ENCODE data around the gene KLK4. TPM values are rescaled to one million over a fixed set of nuclear protein-coding genes. Genes with fewer than 3 reads are reported as not detected.

The KLK4 gene
- total RNA-seq, 5 donors from 2014 or later (not counting 1 experiment from before 2014, with no cell fraction given), result not detected

DNA sequence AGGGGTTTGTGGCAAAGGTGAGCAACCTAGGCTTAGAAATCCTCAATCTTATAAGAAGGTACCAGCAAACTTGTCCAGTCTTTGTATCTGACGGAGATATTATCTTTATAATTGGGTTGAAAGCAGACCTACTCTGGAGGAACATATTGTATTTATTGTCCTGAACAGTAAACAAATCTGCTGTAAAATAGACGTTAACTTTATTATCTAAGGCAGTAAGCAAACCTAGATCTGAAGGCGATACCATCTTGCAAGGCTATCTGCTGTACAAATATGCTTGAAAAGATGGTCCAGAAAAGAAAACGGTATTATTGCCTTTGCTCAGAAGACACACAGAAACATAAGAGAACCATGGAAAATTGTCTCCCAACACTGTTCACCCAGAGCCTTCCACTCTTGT is 41.7 kb downstream of the KLK4 start:
- ChIA-PET CTCF (no interaction called here), POLR2A (no interaction called here)
- Histone ChIP-seq H3K27ac (ENCODE audit: low read length) (no peak overlapping the region), H3K36me3 (ENCODE audit: control insufficient read depth in 2 of 2, extremely low read depth in 1 of 2, insufficient read depth in 1 of 2, low read length in 1 of 2) (no peaks in the 10 kb centered on the region), H3K27me3 (replicated peaks in 1 of 2; ENCODE audit: control insufficient read depth in 2 of 2, extremely low read depth in 1 of 2, insufficient read depth in 2 of 2, low read length in 1 of 2) (peaks cover 0 to 18% of the 10 kb centered on the region in 2 experiments), H3K9me3 (no peaks in the 10 kb centered on the region), H3K4me1 (ENCODE audit: control insufficient read depth in 1 of 2, extremely low read depth in 1 of 2, insufficient read depth in 2 of 2, low read length in 2 of 2) (no peaks in the 10 kb centered on the region), H3K4me3 (ENCODE audit: control insufficient read depth in 1 of 2, extremely low read depth in 1 of 2, low read length in 1 of 2) (no peak overlapping the region)
- WGBS (ENCODE audit: insufficient coverage), result 71% methylated on average over 1 of the region's 4 CpGs
- no peak for DNase-seq
- Mint-ChIP-seq H3K4me3 (no peak overlapping the region), H3K27ac (no peak overlapping the region), H3K9me3 (no peaks in the 10 kb centered on the region), H3K36me3 (no peaks in the 10 kb centered on the region), H3K27me3 (peaks cover 40 to 47% of the 10 kb centered on the region in 2 donors), H3K4me1 (no peaks in the 10 kb centered on the region)
- ATAC-seq (replicated peaks in 1 of 4), result no peak

DNA sequence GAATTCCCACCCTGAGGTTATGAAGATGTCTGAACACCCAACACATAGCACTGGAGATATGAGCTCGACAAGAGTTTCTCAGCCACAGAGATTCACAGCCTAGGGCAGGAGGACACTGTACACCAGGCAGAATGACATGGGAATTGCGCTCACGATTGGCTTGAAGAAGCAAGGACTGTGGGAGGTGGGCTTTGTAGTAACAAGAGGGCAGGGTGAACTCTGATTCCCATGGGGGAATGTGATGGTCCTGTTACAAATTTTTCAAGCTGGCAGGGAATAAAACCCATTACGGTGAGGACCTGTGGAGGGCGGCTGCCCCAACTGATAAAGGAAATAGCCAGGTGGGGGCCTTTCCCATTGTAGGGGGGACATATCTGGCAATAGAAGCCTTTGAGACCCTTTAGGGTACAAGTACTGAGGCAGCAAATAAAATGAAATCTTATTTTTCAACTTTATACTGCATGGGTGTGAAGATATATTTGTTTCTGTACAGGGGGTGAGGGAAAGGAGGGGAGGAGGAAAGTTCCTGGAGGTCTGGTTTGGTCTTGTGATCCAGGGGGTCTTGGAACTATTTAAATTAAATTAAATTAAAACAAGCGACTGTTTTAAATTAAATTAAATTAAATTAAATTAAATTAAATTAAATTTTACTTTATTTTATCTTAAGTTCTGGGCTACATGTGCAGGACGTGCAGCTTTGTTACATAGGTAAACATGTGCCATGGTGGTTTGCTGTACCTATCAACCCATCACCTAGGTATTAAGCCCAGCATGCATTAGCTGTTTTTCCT is 49.5 kb downstream of the KLK4 start:
- Histone ChIP-seq H3K36me3 (ENCODE audit: control insufficient read depth in 2 of 2, extremely low read depth in 1 of 2, insufficient read depth in 1 of 2, low read length in 1 of 2) (no peaks in the 10 kb centered on the region), H3K9me3 (no peaks in the 10 kb centered on the region), H3K27me3 (replicated peaks in 1 of 2; ENCODE audit: control insufficient read depth in 2 of 2, extremely low read depth in 1 of 2, insufficient read depth in 2 of 2, low read length in 1 of 2) (peaks cover 3 to 34% of the 10 kb centered on the region in 2 experiments), H3K4me3 (ENCODE audit: control insufficient read depth in 1 of 2, extremely low read depth in 1 of 2, low read length in 1 of 2) (no peak overlapping the region), H3K27ac (ENCODE audit: low read length) (no peak overlapping the region), H3K4me1 (ENCODE audit: control insufficient read depth in 1 of 2, extremely low read depth in 1 of 2, insufficient read depth in 2 of 2, low read length in 2 of 2) (no peaks in the 10 kb centered on the region)
- Mint-ChIP-seq H3K4me3 (no peak overlapping the region), H3K27me3 (peaks cover 51 to 52% of the 10 kb centered on the region in 2 donors), H3K9me3 (peaks cover 0 to 16% (median 14%) of the 10 kb centered on the region in 3 donors), H3K27ac (no peak overlapping the region), H3K4me1 (no peaks in the 10 kb centered on the region), H3K36me3 (no peaks in the 10 kb centered on the region)
- DNase-seq, result no peak
- ChIA-PET POLR2A (no interaction called here), CTCF (no interaction called here)
- no peak for ATAC-seq (replicated peaks in 1 of 4)
- 86% methylated on average over 4 of the region's 7 CpGs for WGBS (ENCODE audit: insufficient coverage)

DNA sequence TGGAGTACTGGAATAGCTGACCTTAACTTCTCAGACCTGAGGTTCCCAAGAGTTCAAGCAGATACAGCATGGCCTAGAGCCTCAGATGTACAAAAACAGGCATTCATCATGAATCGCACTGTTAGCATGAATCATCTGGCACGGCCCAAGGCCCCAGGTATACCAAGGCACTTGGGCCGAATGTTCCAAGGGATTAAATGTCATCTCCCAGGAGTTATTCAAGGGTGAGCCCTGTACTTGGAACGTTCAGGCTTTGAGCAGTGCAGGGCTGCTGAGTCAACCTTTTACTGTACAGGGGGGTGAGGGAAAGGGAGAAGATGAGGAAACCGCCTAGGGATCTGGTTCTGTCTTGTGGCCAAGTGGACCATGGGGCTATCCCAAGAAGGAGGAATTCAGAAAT is 50.2 kb downstream of the KLK4 start:
- H3K4me3 Mint-ChIP-seq, result no peak overlapping the region
- WGBS (ENCODE audit: insufficient coverage), result 80% methylated on average over 4 of the region's 5 CpGs
- no peak overlapping the region for H3K27ac Mint-ChIP-seq
- Histone ChIP-seq H3K36me3 (ENCODE audit: control insufficient read depth in 2 of 2, extremely low read depth in 1 of 2, insufficient read depth in 1 of 2, low read length in 1 of 2) (no peaks in the 10 kb centered on the region), H3K9me3 (no peaks in the 10 kb centered on the region), H3K4me3 (ENCODE audit: control insufficient read depth in 1 of 2, extremely low read depth in 1 of 2, low read length in 1 of 2) (no peak overlapping the region), H3K27ac (ENCODE audit: low read length) (no peak overlapping the region), H3K4me1 (ENCODE audit: control insufficient read depth in 1 of 2, extremely low read depth in 1 of 2, insufficient read depth in 2 of 2, low read length in 2 of 2) (no peaks in the 10 kb centered on the region), H3K27me3 (replicated peaks in 1 of 2; ENCODE audit: control insufficient read depth in 2 of 2, extremely low read depth in 1 of 2, insufficient read depth in 2 of 2, low read length in 1 of 2) (peaks cover 3 to 38% of the 10 kb centered on the region in 2 experiments)
- DNase-seq (no peak), ATAC-seq (replicated peaks in 1 of 4) (no peak)
- H3K4me1 Mint-ChIP-seq, result no peaks in the 10 kb centered on the region
- H3K27me3 Mint-ChIP-seq, result peaks cover 52 to 54% of the 10 kb centered on the region in 2 donors
- H3K9me3 Mint-ChIP-seq, result peaks cover 0 to 16% (median 14%) of the 10 kb centered on the region in 3 donors
- H3K36me3 Mint-ChIP-seq, result no peaks in the 10 kb centered on the region
- CTCF ChIA-PET, result interaction anchor here in 1 of 2 donors (0.6 kb wide), 1 partner anchor 33 kb away, joined by 11 read pairs; no protein-coding TSS in a partner anchor
- POLR2A ChIA-PET, result no interaction called here

DNA sequence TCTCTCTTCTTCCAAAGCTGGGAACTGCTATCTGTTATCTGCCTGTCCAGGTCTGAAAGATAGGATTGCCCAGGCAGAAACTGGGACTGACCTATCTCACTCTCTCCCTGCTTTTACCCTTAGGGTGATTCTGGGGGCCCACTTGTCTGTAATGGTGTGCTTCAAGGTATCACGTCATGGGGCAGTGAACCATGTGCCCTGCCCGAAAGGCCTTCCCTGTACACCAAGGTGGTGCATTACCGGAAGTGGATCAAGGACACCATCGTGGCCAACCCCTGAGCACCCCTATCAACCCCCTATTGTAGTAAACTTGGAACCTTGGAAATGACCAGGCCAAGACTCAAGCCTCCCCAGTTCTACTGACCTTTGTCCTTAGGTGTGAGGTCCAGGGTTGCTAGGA is 51.3 kb downstream of the KLK4 start:
- Histone ChIP-seq H3K27ac (ENCODE audit: low read length) (no peak overlapping the region), H3K9me3 (no peaks in the 10 kb centered on the region), H3K4me3 (ENCODE audit: control insufficient read depth in 1 of 2, extremely low read depth in 1 of 2, low read length in 1 of 2) (no peak overlapping the region), H3K36me3 (ENCODE audit: control insufficient read depth in 2 of 2, extremely low read depth in 1 of 2, insufficient read depth in 1 of 2, low read length in 1 of 2) (no peaks in the 10 kb centered on the region), H3K4me1 (ENCODE audit: control insufficient read depth in 1 of 2, extremely low read depth in 1 of 2, insufficient read depth in 2 of 2, low read length in 2 of 2) (no peaks in the 10 kb centered on the region), H3K27me3 (replicated peaks in 1 of 2; ENCODE audit: control insufficient read depth in 2 of 2, extremely low read depth in 1 of 2, insufficient read depth in 2 of 2, low read length in 1 of 2) (peaks cover 3 to 48% of the 10 kb centered on the region in 2 experiments)
- H3K4me3 Mint-ChIP-seq, result no peak overlapping the region
- no peaks in the 10 kb centered on the region for H3K36me3 Mint-ChIP-seq
- ChIA-PET CTCF (no interaction called here), POLR2A (no interaction called here)
- H3K27me3 Mint-ChIP-seq, result peaks cover 61% of the 10 kb centered on the region in 2 donors
- no peaks in the 10 kb centered on the region for H3K4me1 Mint-ChIP-seq
- 100% methylated on average over 3 of the region's 4 CpGs for WGBS (ENCODE audit: insufficient coverage)
- no peak for DNase-seq
- no peak overlapping the region for H3K27ac Mint-ChIP-seq
- ATAC-seq (replicated peaks in 1 of 4), result no peak
- peaks cover 0 to 16% (median 14%) of the 10 kb centered on the region in 3 donors for H3K9me3 Mint-ChIP-seq

DNA sequence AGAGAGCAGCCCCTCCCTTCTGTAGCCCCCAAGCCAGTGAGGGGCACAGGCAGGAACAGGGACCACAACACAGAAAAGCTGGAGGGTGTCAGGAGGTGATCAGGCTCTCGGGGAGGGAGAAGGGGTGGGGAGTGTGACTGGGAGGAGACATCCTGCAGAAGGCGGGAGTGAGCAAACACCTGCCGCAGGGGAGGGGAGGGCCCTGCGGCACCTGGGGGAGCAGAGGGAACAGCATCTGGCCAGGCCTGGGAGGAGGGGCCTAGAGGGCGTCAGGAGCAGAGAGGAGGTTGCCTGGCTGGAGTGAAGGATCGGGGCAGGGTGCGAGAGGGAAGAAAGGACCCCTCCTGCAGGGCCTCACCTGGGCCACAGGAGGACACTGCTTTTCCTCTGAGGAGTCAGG is 52.3 kb downstream of the KLK4 start:
- H3K36me3 Mint-ChIP-seq, result no peaks in the 10 kb centered on the region
- POLR2A ChIA-PET, result no interaction called here
- DNase-seq (no peak), ATAC-seq (replicated peaks in 1 of 4) (no peak)
- WGBS (ENCODE audit: insufficient coverage), result 12% methylated on average over 7 of the region's 7 CpGs
- peaks cover 3 to 54% of the 10 kb centered on the region in 2 experiments for H3K27me3 ChIP-seq (replicated peaks in 1 of 2; ENCODE audit: control insufficient read depth in 2 of 2, extremely low read depth in 1 of 2, insufficient read depth in 2 of 2, low read length in 1 of 2)
- no peak overlapping the region for H3K27ac Mint-ChIP-seq
- peaks cover 65 to 66% of the 10 kb centered on the region in 2 donors for H3K27me3 Mint-ChIP-seq
- H3K4me3 ChIP-seq (ENCODE audit: control insufficient read depth in 1 of 2, extremely low read depth in 1 of 2, low read length in 1 of 2), result no peak overlapping the region
- H3K4me1 Mint-ChIP-seq, result no peaks in the 10 kb centered on the region
- no peaks in the 10 kb centered on the region for H3K4me1 ChIP-seq (ENCODE audit: control insufficient read depth in 1 of 2, extremely low read depth in 1 of 2, insufficient read depth in 2 of 2, low read length in 2 of 2)
- no peak overlapping the region for H3K27ac ChIP-seq (ENCODE audit: low read length)
- no peaks in the 10 kb centered on the region for H3K9me3 ChIP-seq
- H3K9me3 Mint-ChIP-seq, result peaks cover 0 to 16% (median 14%) of the 10 kb centered on the region in 3 donors
- CTCF ChIA-PET, result no interaction called here
- no peak overlapping the region for H3K4me3 Mint-ChIP-seq
- no peaks in the 10 kb centered on the region for H3K36me3 ChIP-seq (ENCODE audit: control insufficient read depth in 2 of 2, extremely low read depth in 1 of 2, insufficient read depth in 1 of 2, low read length in 1 of 2)

DNA sequence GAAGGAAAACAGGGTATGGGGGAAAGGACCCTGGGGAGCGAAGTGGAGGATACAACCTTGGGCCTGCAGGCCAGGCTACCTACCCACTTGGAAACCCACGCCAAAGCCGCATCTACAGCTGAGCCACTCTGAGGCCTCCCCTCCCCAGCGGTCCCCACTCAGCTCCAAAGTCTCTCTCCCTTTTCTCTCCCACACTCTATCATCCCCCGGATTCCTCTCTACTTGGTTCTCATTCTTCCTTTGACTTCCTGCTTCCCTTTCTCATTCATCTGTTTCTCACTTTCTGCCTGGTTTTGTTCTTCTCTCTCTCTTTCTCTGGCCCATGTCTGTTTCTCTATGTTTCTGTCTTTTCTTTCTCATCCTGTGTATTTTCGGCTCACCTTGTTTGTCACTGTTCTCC is 53.8 kb downstream of the KLK4 start:
- ATAC-seq (replicated peaks in 1 of 4) (no peak), DNase-seq (no peak)
- Mint-ChIP-seq H3K9me3 (peaks cover 0 to 14% (median 14%) of the 10 kb centered on the region in 3 donors), H3K4me1 (no peaks in the 10 kb centered on the region), H3K27ac (no peak overlapping the region), H3K36me3 (no peaks in the 10 kb centered on the region), H3K4me3 (no peak overlapping the region), H3K27me3 (peaks cover 60 to 65% of the 10 kb centered on the region in 2 donors)
- Histone ChIP-seq H3K4me3 (ENCODE audit: control insufficient read depth in 1 of 2, extremely low read depth in 1 of 2, low read length in 1 of 2) (no peak overlapping the region), H3K4me1 (ENCODE audit: control insufficient read depth in 1 of 2, extremely low read depth in 1 of 2, insufficient read depth in 2 of 2, low read length in 2 of 2) (no peaks in the 10 kb centered on the region), H3K9me3 (no peaks in the 10 kb centered on the region), H3K27ac (ENCODE audit: low read length) (no peak overlapping the region), H3K27me3 (replicated peaks in 1 of 2; ENCODE audit: control insufficient read depth in 2 of 2, extremely low read depth in 1 of 2, insufficient read depth in 2 of 2, low read length in 1 of 2) (peaks cover 3 to 57% of the 10 kb centered on the region in 2 experiments), H3K36me3 (ENCODE audit: control insufficient read depth in 2 of 2, extremely low read depth in 1 of 2, insufficient read depth in 1 of 2, low read length in 1 of 2) (no peaks in the 10 kb centered on the region)
- ChIA-PET CTCF (no interaction called here), POLR2A (no interaction called here)
- 66% methylated on average over 6 of the region's 6 CpGs for WGBS (ENCODE audit: insufficient coverage)

Measured in T-cell (primary cell).